ENCODE data around the gene KRT73.
A peak's percentile ranks its signal among the peaks of the same experiment; 100 is the strongest.

Gene KRT73

GRCh38 chr12:52618216-52618615, at the start of gene KRT73:
Gene KRT73 (minus strand): TSS chr12:52618559. CDS start chr12:52618524, 35 bp downstream.
- DNase-seq, result no peak

GRCh38 chr12:52667931-52668330, 49.6 kb upstream of the KRT73 start:
- DNase-seq, result no peak

GRCh38 chr12:52667509-52667908, 49.1 kb upstream of the KRT73 start:
- no peak for DNase-seq

GRCh38 chr12:52666471-52666870, 48.1 kb upstream of the KRT73 start:
- no peak for DNase-seq

GRCh38 chr12:52663420-52663819, 45.1 kb upstream of the KRT73 start:
- DNase-seq, result no peak

- no peak for DNase-seq
Observed at GRCh38 chr12:52662918-52663229, 44.5 kb upstream of the KRT73 start.

GRCh38 chr12:52662093-52662917, 43.9 kb upstream of the KRT73 start:
- no peak for DNase-seq

- no peak for DNase-seq
Observed at GRCh38 chr12:52661668-52662067, 43.3 kb upstream of the KRT73 start.

- DNase-seq, result no peak
Observed at GRCh38 chr12:52660934-52661499, 42.7 kb upstream of the KRT73 start.

- no peak for DNase-seq
Observed at GRCh38 chr12:52659951-52660350, 41.6 kb upstream of the KRT73 start.

GRCh38 chr12:52659395-52659794, 41.0 kb upstream of the KRT73 start:
- no peak for DNase-seq

GRCh38 chr12:52658196-52658595, 39.8 kb upstream of the KRT73 start:
- DNase-seq, result no peak

GRCh38 chr12:52657250-52657902, 39.0 kb upstream of the KRT73 start:
- peak; percentile 6 for DNase-seq

- DNase-seq, result no peak
Observed at GRCh38 chr12:52656616-52657015, 38.3 kb upstream of the KRT73 start.

- DNase-seq, result peak; percentile 18
Observed at GRCh38 chr12:52655720-52656124, 37.4 kb upstream of the KRT73 start.

GRCh38 chr12:52655251-52655650, 36.9 kb upstream of the KRT73 start:
- no peak for DNase-seq

- DNase-seq, result no peak
Observed at GRCh38 chr12:52651726-52652261, 33.4 kb upstream of the KRT73 start, which contains the start of gene KRT2. Gene KRT2 (minus strand): TSS chr12:52652211. CDS start chr12:52652142, 69 bp downstream.

- DNase-seq, result no peak
Observed at GRCh38 chr12:52650520-52651081, 32.2 kb upstream of the KRT73 start.

- no peak for DNase-seq
Observed at GRCh38 chr12:52649066-52649465, 30.7 kb upstream of the KRT73 start.

GRCh38 chr12:52648012-52648550, 29.7 kb upstream of the KRT73 start:
- no peak for DNase-seq

- no peak for DNase-seq
Observed at GRCh38 chr12:52647601-52648000, 29.2 kb upstream of the KRT73 start.

GRCh38 chr12:52646613-52647012, 28.3 kb upstream of the KRT73 start:
- DNase-seq, result no peak

- no peak for DNase-seq
Observed at GRCh38 chr12:52645982-52646381, 27.6 kb upstream of the KRT73 start.
